GM18508 (cell line): Measurements from ENCODE around the gene DISP2.

Source experiments
- ATAC-seq: cut with Tn5 transposase; IDR thresholded peaks from one replicate; pipeline ENCODE4 v1.9.1; 2021; ENCODE audit warnings: moderate number of reproducible peaks; ENCODE audit not compliant: insufficient read depth, unreplicated experiment

Gene DISP2

GRCh38 chr15:40357246-40357645 lies 773 bp upstream of the DISP2 start:
- ATAC-seq = no peak

- ATAC-seq = no peak
Observed at GRCh38 chr15:40358471-40359353, 693 bp downstream of the DISP2 start.

GRCh38 chr15:40360015-40360414 lies 2.0 kb downstream of the DISP2 start:
- ATAC-seq = no peak

- no peak for ATAC-seq
Observed at GRCh38 chr15:40361640-40362039, 3.6 kb downstream of the DISP2 start.

- no peak for ATAC-seq
Observed at GRCh38 chr15:40363611-40364010, 5.6 kb downstream of the DISP2 start.

- no peak for ATAC-seq
Observed at GRCh38 chr15:40364251-40364650, 6.2 kb downstream of the DISP2 start.

GRCh38 chr15:40365016-40365415 lies 7.0 kb downstream of the DISP2 start:
- no peak for ATAC-seq

GRCh38 chr15:40365624-40366456 lies 7.8 kb downstream of the DISP2 start:
- no peak for ATAC-seq

- no peak for ATAC-seq
Observed at GRCh38 chr15:40366457-40367370, 8.7 kb downstream of the DISP2 start.

GRCh38 chr15:40367371-40367685 lies 9.3 kb downstream of the DISP2 start:
- no peak for ATAC-seq

- ATAC-seq = no peak
Observed at GRCh38 chr15:40367686-40368611, 9.9 kb downstream of the DISP2 start.

- ATAC-seq = no peak
Observed at GRCh38 chr15:40368719-40369473, 10.9 kb downstream of the DISP2 start.

- ATAC-seq = no peak
Observed at GRCh38 chr15:40369474-40369869, 11.5 kb downstream of the DISP2 start.

- no peak for ATAC-seq
Observed at GRCh38 chr15:40369971-40370370, 12.0 kb downstream of the DISP2 start.

- no peak for ATAC-seq
Observed at GRCh38 chr15:40372981-40373380, 15.0 kb downstream of the DISP2 start.

GRCh38 chr15:40377606-40378005 lies 19.6 kb downstream of the DISP2 start:
- no peak for ATAC-seq

- no peak for ATAC-seq
Observed at GRCh38 chr15:40379374-40379773, 21.4 kb downstream of the DISP2 start.

- ATAC-seq = no peak
Observed at GRCh38 chr15:40379853-40380252, 21.8 kb downstream of the DISP2 start.

GRCh38 chr15:40380636-40381035 lies 22.6 kb downstream of the DISP2 start:
- no peak for ATAC-seq
